WI38 (cell line): ENCODE results near the gene SERPINA5.

Experiments
- H3K4me3 ChIP-seq: 2 replicates; pipeline ENCODE4 v1.5.1; 2011; ENCODE audit warnings: low read depth, mild to moderate bottlenecking, control low read depth, low read length
- TF ChIP-seq, protein P1 (sequence below): IDR thresholded peaks from 2 replicates; pipeline ENCODE4 v1.5.1; 2012; ENCODE audit warnings: low read depth, mild to moderate bottlenecking, control low read depth, low read length

The SERPINA5 gene, protein sequence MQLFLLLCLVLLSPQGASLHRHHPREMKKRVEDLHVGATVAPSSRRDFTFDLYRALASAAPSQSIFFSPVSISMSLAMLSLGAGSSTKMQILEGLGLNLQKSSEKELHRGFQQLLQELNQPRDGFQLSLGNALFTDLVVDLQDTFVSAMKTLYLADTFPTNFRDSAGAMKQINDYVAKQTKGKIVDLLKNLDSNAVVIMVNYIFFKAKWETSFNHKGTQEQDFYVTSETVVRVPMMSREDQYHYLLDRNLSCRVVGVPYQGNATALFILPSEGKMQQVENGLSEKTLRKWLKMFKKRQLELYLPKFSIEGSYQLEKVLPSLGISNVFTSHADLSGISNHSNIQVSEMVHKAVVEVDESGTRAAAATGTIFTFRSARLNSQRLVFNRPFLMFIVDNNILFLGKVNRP

DNA sequence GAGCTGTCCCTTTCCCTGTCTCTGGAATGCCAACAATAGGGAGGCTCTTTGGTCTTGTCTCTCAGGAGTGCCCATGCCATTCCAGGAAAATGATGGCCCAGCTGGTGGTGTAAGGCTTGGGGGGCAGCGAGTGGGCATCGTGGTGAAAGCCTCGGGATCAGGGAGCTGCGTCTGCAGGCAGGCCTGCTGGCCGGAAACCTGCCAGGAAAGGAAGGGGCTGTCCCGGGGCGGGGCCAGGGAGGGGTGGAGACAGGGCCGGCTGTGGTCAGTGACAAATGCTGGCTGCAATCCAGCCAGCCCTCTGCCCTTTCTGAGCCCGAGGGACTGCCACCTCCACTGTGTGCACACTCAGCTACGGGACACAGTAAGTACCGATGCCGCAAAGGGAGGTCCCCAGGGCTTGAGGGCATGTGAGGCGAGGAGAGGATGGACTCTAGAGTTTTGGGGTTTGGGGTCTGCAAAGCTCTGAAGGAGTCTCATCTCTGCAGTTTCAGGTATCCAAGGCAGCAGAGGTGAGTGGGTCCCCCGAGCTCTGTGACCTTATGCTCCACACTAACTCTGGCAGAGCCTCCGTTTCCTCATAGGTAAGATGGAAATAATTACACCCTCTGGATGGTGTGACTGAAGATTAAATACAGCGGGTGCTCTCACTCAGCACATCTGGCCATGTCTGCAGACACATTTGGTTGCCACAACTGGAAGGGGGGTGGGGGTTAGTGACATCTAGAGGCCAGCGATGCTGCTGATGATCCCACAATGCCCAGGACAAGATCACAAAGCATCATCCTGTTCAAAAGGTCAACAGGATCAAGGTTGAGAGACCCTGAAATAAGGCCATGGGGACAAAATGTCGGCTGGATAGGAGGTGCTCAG, at the start of gene SERPINA5:
SERPINA5 (plus strand) TSS at position 300 of the 873 bp plus-strand sequence. CDS start 5,937 bp downstream, outside the sequence.
- H3K4me3 ChIP-seq = no peak within 1 kb of the TSS
- TF ChIP-seq, protein P1, sequence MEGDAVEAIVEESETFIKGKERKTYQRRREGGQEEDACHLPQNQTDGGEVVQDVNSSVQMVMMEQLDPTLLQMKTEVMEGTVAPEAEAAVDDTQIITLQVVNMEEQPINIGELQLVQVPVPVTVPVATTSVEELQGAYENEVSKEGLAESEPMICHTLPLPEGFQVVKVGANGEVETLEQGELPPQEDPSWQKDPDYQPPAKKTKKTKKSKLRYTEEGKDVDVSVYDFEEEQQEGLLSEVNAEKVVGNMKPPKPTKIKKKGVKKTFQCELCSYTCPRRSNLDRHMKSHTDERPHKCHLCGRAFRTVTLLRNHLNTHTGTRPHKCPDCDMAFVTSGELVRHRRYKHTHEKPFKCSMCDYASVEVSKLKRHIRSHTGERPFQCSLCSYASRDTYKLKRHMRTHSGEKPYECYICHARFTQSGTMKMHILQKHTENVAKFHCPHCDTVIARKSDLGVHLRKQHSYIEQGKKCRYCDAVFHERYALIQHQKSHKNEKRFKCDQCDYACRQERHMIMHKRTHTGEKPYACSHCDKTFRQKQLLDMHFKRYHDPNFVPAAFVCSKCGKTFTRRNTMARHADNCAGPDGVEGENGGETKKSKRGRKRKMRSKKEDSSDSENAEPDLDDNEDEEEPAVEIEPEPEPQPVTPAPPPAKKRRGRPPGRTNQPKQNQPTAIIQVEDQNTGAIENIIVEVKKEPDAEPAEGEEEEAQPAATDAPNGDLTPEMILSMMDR = no peak

DNA sequence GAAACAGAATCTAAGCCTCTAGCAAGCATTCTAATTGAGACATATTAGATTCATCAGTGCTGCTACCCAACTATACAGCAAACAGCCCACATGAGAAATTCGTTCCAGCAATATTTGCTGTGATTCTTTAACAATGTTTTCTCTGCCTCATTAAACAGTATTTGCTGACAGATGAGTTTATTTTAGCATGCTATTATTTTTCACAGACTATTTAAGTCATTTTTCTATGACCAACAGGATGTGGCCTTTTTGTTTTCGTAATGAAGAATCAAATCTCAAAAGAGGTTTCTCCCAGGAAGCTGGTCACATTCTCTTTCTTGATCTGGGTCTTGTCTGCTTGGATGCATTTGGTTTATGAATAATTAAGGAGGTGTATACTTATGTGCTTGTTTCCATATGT, 48.8 kb upstream of the SERPINA5 start:
- H3K4me3 ChIP-seq = no peak overlapping the region
- TF ChIP-seq, protein P1 = no peak

- TF ChIP-seq, protein P1 = no peak
- no peak overlapping the region for H3K4me3 ChIP-seq
Measured at GRCh38 chr14:94535506-94535905, 45.7 kb upstream of the SERPINA5 start.

GRCh38 chr14:94536836-94537235, 44.4 kb upstream of the SERPINA5 start:
- TF ChIP-seq, protein P1 = no peak
- H3K4me3 ChIP-seq = no peak overlapping the region

DNA sequence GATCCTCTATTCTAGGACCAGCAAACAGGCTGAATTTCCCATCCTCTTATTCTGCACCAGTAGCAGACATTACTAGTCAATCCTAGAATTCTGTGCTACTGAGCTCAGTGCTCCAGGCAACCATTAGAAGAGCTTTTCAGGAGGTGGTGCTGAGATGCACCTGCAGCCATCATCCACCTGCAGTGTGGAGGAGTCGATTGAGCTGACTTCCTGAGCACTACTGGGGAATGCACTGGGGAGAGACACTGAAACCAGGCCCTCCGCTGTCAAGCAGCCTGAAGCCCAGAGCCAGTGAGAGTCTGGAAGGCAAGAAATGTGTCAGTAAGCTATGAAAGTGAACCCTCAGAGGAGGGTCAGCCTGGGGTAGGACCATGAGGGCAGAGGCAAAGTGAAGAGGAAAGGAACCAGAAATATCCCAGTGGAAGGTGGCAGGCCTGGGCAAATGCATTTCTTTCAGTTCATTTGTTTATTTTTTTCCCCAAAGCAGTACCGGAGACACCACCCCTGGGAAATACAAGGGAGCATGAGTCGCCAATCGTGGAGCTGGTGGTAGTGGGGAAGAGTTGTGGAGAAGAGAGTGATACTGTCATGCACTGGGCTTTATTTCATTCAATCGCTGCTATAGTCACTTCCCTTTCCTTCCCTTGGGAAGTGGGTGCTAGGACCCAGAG, 43.0 kb upstream of the SERPINA5 start:
- TF ChIP-seq, protein P1 = no peak
- no peak overlapping the region for H3K4me3 ChIP-seq

- no peak overlapping the region for H3K4me3 ChIP-seq
- TF ChIP-seq, protein P1 = no peak
Measured at GRCh38 chr14:94539181-94539580, 42.0 kb upstream of the SERPINA5 start.
